Mesothelial cell of epicardium (in vitro differentiated cells): ENCODE results near the gene ARHGAP40. TPM values are rescaled to one million over a fixed set of nuclear protein-coding genes. Genes with fewer than 3 reads are reported as not detected.
A peak's percentile ranks its signal among the peaks of the same experiment; 100 is the strongest.

Experiments
- DNase-seq, 2 experiments: peaks; one replicate each; pipeline ENCODE4 v3.0.0; 2021; ENCODE audit warnings: low spot score in 2 of 2; ENCODE audit not compliant: unreplicated experiment in 2 of 2
- H3K27ac Mint-ChIP-seq: 2 replicates; pipeline ENCODE4 v1.8.0; 2021; ENCODE audit warnings: mixed read lengths
- H3K27me3 Mint-ChIP-seq: 2 replicates; pipeline ENCODE4 v1.8.0; 2021; ENCODE audit warnings: low read depth, mixed read lengths
- H3K36me3 Mint-ChIP-seq: 2 replicates; pipeline ENCODE4 v1.8.0; 2021; ENCODE audit warnings: mixed read lengths
- H3K4me1 Mint-ChIP-seq: 2 replicates; pipeline ENCODE4 v1.8.0; 2021; ENCODE audit warnings: mixed read lengths
- H3K4me3 Mint-ChIP-seq: 2 replicates; pipeline ENCODE4 v1.8.0; 2021; ENCODE audit warnings: mild to moderate bottlenecking, moderate library complexity, mixed read lengths
- H3K9me3 Mint-ChIP-seq: 2 replicates; pipeline ENCODE4 v1.8.0; 2021; ENCODE audit warnings: mixed read lengths
- total RNA-seq: library from RNA; stranded (reverse); gene quantifications from 3 replicates; pipeline ENCODE4 v1.2.1, GENCODE V29; 2021
- TF ChIP-seq, protein P1 (sequence below): fragments of 200-600 bp; sonication (generic); IDR thresholded peaks from one replicate; pipeline ENCODE4 v1.5.0; 2021; ENCODE audit warnings: antibody characterized with exemption; ENCODE audit not compliant: unreplicated experiment

Gene ARHGAP40
- total RNA-seq, 1 donor from 2014 or later, result 0.45 TPM

DNA sequence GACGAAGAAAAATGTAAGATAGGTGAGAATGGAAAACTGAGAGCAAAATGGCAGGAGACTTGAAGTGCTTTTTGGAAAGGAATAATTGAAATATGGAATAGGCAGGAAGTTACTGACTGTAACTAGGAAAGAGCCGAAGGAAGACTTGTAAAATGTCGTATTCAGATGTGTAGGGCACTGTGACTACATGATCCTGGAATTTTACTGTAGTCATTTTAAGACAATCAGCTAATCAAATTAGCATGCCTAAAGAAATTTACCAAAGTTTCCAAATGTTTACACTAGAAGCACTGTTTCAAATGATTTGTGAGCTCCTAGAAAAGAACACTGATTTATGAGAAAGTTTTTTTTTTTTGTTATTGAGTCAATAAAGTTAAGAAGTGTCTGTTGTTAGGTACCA lies 41.8 kb upstream of the ARHGAP40 start:
- Mint-ChIP-seq H3K27ac (peak overlapping the region; percentile 83), H3K36me3 (peaks cover 47% of the 10 kb centered on the region)
- TF ChIP-seq, protein P1, sequence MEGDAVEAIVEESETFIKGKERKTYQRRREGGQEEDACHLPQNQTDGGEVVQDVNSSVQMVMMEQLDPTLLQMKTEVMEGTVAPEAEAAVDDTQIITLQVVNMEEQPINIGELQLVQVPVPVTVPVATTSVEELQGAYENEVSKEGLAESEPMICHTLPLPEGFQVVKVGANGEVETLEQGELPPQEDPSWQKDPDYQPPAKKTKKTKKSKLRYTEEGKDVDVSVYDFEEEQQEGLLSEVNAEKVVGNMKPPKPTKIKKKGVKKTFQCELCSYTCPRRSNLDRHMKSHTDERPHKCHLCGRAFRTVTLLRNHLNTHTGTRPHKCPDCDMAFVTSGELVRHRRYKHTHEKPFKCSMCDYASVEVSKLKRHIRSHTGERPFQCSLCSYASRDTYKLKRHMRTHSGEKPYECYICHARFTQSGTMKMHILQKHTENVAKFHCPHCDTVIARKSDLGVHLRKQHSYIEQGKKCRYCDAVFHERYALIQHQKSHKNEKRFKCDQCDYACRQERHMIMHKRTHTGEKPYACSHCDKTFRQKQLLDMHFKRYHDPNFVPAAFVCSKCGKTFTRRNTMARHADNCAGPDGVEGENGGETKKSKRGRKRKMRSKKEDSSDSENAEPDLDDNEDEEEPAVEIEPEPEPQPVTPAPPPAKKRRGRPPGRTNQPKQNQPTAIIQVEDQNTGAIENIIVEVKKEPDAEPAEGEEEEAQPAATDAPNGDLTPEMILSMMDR, result no peak

DNA sequence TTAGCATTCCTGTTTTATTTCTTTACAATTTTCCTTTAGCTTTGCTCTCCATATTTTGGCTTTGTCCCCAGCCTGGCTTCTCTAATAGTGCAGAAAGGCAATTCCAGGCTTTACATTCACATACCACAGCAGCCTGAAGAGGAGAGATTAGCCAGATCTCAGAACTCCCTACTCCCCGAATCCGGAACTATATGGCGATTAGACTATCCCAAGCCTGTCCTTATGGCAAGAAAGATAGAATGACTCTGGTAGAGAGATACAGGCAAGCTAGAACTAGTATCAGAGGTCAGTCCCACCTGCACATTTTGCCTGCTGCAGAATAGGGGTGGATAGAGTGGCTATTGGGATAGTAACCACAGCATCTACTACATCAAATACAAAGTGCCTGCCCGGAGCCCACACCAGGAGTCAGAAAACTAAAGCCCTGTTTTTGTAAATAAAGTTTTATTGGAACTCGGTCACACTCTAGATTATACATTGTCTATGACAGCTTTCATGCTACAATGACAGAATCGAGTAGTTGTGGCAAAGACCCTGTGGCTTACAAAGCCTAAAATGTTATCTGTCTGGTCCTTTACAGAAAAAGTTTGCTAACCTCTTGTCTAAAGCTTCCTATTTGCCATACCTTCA lies 37.7 kb upstream of the ARHGAP40 start:
- Mint-ChIP-seq H3K9me3 (no peaks in the 10 kb centered on the region), H3K36me3 (peaks cover 40% of the 10 kb centered on the region), H3K4me3 (no peak overlapping the region), H3K27me3 (no peaks in the 10 kb centered on the region), H3K27ac (no peak overlapping the region), H3K4me1 (peaks cover 15% of the 10 kb centered on the region)
- DNase-seq, result no peak
- TF ChIP-seq, protein P1, result no peak

More for the DNA sequence above, 41.8 kb upstream of the ARHGAP40 start:
- peaks cover 4% of the 10 kb centered on the region for H3K9me3 Mint-ChIP-seq
- peaks cover 21% of the 10 kb centered on the region for H3K4me1 Mint-ChIP-seq
- no peaks in the 10 kb centered on the region for H3K27me3 Mint-ChIP-seq
- H3K4me3 Mint-ChIP-seq, result no peak overlapping the region
- no peak for DNase-seq

DNA sequence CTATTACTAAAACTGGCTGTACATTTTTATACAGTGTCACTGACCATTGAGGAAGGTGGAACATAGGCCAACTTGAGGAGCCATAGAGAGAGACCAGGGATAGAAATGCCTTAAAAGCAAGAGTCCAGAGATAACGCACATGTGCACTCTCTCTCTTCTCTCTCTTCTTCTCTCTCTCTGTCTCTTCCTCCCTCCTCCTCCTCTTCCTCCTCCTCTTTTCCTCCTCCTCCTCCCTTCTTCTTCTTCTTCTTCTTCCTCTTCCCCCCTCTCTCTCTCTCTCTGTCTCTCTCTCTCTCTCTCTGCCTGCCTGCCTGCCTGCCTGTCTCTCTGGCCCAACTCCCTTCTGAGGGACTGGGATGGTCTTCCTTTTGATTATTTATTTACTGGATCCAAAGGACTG lies 36.9 kb upstream of the ARHGAP40 start:
- Mint-ChIP-seq H3K4me1 (peaks cover 9% of the 10 kb centered on the region), H3K27me3 (no peaks in the 10 kb centered on the region), H3K27ac (no peak overlapping the region), H3K36me3 (peaks cover 40% of the 10 kb centered on the region), H3K4me3 (no peak overlapping the region), H3K9me3 (no peaks in the 10 kb centered on the region)
- DNase-seq, result no peak
- TF ChIP-seq, protein P1, result no peak

DNA sequence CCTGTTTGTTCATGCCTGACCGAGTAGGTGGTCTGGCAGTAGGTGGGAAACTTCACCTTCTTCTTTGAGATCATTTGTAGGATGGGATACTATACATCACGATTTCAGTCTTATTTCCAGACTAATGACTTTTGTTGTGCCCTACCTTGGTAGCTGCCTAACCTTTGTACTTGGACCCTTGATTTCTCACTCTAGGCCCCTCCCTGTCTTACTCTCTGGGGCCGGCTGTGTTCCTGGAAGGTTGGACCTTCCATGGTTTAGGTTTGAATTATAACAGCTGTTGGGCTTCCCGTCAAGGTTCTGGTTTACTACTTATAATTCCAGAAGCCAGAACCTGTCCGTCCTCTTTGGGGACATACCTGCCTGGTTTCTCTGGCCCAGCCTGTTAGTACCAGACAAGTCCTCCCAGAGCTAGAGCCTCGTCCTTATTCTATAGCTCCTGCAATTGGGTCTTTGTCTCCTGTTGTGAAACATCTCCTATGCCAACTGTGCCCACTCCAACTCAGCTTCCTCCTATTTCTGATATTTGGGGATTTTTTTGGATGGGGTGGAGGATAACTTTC lies 35.5 kb upstream of the ARHGAP40 start:
- H3K4me1 Mint-ChIP-seq, result no peaks in the 10 kb centered on the region
- H3K36me3 Mint-ChIP-seq, result peaks cover 39% of the 10 kb centered on the region
- H3K27ac Mint-ChIP-seq, result no peak overlapping the region
- H3K9me3 Mint-ChIP-seq, result no peaks in the 10 kb centered on the region
- no peak overlapping the region for H3K4me3 Mint-ChIP-seq
- TF ChIP-seq, protein P1, result no peak
- H3K27me3 Mint-ChIP-seq, result no peaks in the 10 kb centered on the region
- DNase-seq, result no peak

DNA sequence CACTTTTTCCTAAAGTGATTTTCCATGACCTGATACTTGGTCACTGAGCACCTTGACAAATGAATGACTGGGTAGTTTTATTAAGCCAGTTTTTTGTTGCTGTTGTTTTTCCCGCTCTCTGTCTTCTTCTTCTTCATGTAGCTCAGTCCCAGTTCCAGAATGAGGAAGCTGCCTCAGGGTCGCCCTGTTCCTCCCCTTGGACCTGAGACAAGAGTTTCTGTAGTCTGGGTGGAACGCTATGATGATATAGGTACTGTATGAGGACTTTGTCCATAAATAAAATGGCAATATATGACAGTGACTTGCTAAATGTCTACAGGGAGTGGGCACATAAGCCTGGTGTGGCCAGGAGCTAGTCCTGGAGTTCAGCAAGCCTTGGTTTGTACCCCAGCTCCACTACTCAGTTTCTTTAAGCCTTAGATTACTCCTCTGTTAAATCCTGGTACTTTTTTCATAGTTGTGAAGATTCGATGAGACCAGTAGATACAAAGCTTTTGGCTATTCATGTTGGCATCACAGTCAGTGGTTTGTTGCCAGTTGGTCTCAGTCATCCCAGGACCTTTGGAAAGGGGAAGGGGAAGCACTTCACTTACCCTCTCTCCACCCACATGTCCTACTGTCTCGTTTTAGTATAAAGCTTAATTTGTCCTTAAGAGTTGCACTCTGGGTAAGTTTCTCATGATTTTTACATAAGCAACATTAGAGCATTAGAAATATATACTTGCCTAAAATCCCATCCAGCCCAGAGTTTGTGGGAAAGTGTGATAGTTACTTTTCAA lies 31.7 kb upstream of the ARHGAP40 start:
- Mint-ChIP-seq H3K9me3 (no peaks in the 10 kb centered on the region), H3K4me3 (no peak overlapping the region), H3K27me3 (no peaks in the 10 kb centered on the region), H3K4me1 (no peaks in the 10 kb centered on the region), H3K36me3 (peaks cover 30% of the 10 kb centered on the region), H3K27ac (no peak overlapping the region)
- no peak for DNase-seq
- TF ChIP-seq, protein P1, result no peak
